Panc1 (cell line): Measurements from ENCODE around the gene SPIRE1.

Experiments
- CTCF ChIP-seq: fragments of 450-650 bp; IDR thresholded peaks from 2 replicates; pipeline ENCODE4 v1.5.1; 2017; ENCODE audit warnings: mild to moderate bottlenecking
- TCF7L2 ChIP-seq: IDR thresholded peaks from 2 replicates; pipeline ENCODE4 v1.6.1; 2011; ENCODE audit warnings: mild to moderate bottlenecking, low read depth, low read length, inconsistent platforms

GRCh38 chr18:12460874-12461273, 197.0 kb downstream of the SPIRE1 start:
- no peak for TF ChIP-seq CTCF
- TF ChIP-seq TCF7L2: no peak
